GM19452 (cell line): ENCODE results near the gene ZNF45.
A peak's percentile ranks its signal among the peaks of the same experiment; 100 is the strongest.
"Not testable (repeated sequence)": the region's sequence is repeated elsewhere in the genome, so short reads cannot be mapped to it uniquely, and the experiment has no call there.

Source experiments
- ATAC-seq: cut with Tn5 transposase; IDR thresholded peaks from one replicate; pipeline ENCODE4 v1.9.1; 2021; ENCODE audit not compliant: unreplicated experiment

ZNF45 gene

GRCh38 chr19:43914051-43914450 lies 21.0 kb downstream of the ZNF45 start:
- ATAC-seq: no peak

GRCh38 chr19:43913383-43913782 lies 21.7 kb downstream of the ZNF45 start:
- ATAC-seq: no peak

- ATAC-seq: no peak
These were observed 24.2 kb downstream of the ZNF45 start for GRCh38 chr19:43910884-43911283.

- no peak for ATAC-seq
These were observed 26.4 kb downstream of the ZNF45 start for GRCh38 chr19:43908659-43909058.

GRCh38 chr19:43906774-43907173 lies 28.3 kb downstream of the ZNF45 start:
- ATAC-seq: no peak

GRCh38 chr19:43905897-43906296 lies 29.2 kb downstream of the ZNF45 start:
- no peak for ATAC-seq

- ATAC-seq: no peak
These were observed 32.7 kb downstream of the ZNF45 start for GRCh38 chr19:43902399-43902798.

- ATAC-seq: peak; percentile 86
These were observed 33.4 kb downstream of the ZNF45 start for GRCh38 chr19:43901395-43902390.

- no peak for ATAC-seq
These were observed 39.3 kb downstream of the ZNF45 start for GRCh38 chr19:43895727-43896308.

GRCh38 chr19:43883864-43884263 lies 51.2 kb downstream of the ZNF45 start, which contains the start of gene ZNF404:
Gene ZNF404, minus strand, starts transcription at chr19:43883964.
- ATAC-seq: no peak

- no peak for ATAC-seq
These were observed 54.6 kb downstream of the ZNF45 start for GRCh38 chr19:43880483-43880882.

GRCh38 chr19:43872547-43873336 lies 62.3 kb downstream of the ZNF45 start:
- ATAC-seq: no peak

- not testable (repeated sequence) for ATAC-seq
These were observed 68.2 kb downstream of the ZNF45 start for GRCh38 chr19:43866923-43867322.
